CD14-positive monocyte (primary cell): ENCODE results near the gene CARMIL1. TPM values are rescaled to one million over a fixed set of nuclear protein-coding genes. Genes with fewer than 3 reads are reported as not detected.

Experiments
- DNase-seq, 3 donors: peaks; one replicate each; pipeline ENCODE4 v3.0.0-alpha.2; 2011 to 2022
- H2AFZ ChIP-seq: 2 replicates; pipeline ENCODE4 v1.6.0; 2012; ENCODE audit warnings: mild to moderate bottlenecking, low read depth, low read length, inconsistent platforms; ENCODE audit not compliant: insufficient read depth, poor library complexity, severe bottlenecking
- H3K27ac ChIP-seq, 2 donors: 1 replicate in 1 of 2; 2 replicates in 1 of 2; pipeline ENCODE4 v1.5.1; 2012 to 2013; ENCODE audit warnings: low read length in 2 of 2, control low read depth in 1 of 2, inconsistent platforms in 1 of 2, low read depth in 1 of 2, mild to moderate bottlenecking in 1 of 2
- H3K27me3 ChIP-seq, 2 donors: one replicate each; pipeline versions ENCODE4 v1.6.0 to v1.6.1; 2011 to 2013; ENCODE audit warnings: low read length in 2 of 2; ENCODE audit not compliant: control insufficient read depth in 2 of 2, insufficient read depth in 2 of 2
- H3K36me3 ChIP-seq, 2 donors: replicated peaks in 1 of 2; 1 replicate in 1 of 2; 2 replicates in 1 of 2; pipeline versions ENCODE4 v1.5.1 to v1.6.1; 2012 to 2013; ENCODE audit warnings: low read length in 2 of 2, control low read depth in 1 of 2, inconsistent platforms in 1 of 2, mild to moderate bottlenecking in 1 of 2; ENCODE audit not compliant: insufficient read depth in 2 of 2, control insufficient read depth in 1 of 2
- H3K4me1 ChIP-seq, 2 donors: 1 replicate in 1 of 2; 2 replicates in 1 of 2; pipeline versions ENCODE4 v1.5.1 to v1.6.1; 2012 to 2013; ENCODE audit warnings: low read length in 2 of 2, control low read depth in 1 of 2, inconsistent platforms in 1 of 2, mild to moderate bottlenecking in 1 of 2, moderate library complexity in 1 of 2; ENCODE audit not compliant: insufficient read depth in 2 of 2, control insufficient read depth in 1 of 2
- H3K4me2 ChIP-seq: replicated peaks from 2 replicates; pipeline ENCODE3; 2012; ENCODE audit warnings: low read length, moderate library complexity, mild to moderate bottlenecking; ENCODE audit not compliant: poor library complexity, severe bottlenecking; ENCODE audit errors: extremely low read depth
- H3K4me3 ChIP-seq, 3 experiments: fragments of 200-600 bp in 1 of 3; sonication (generic) in 1 of 3; replicated peaks in 1 of 3; 1 replicate in 2 of 3; 2 replicates in 1 of 3; pipeline ENCODE4 v1.5.1; 2011 to 2013; ENCODE audit warnings: low read length in 3 of 3, mild to moderate bottlenecking in 3 of 3, control low read depth in 2 of 3, low read depth in 2 of 3, inconsistent platforms in 1 of 3, moderate library complexity in 1 of 3
- H3K79me2 ChIP-seq: 2 replicates; pipeline ENCODE4 v1.6.0; 2012; ENCODE audit warnings: mild to moderate bottlenecking, control low read depth, inconsistent platforms, low read length, moderate library complexity; ENCODE audit not compliant: insufficient read depth
- H3K9ac ChIP-seq: 2 replicates; pipeline ENCODE4 v1.6.0; 2017; ENCODE audit warnings: low read length, mild to moderate bottlenecking; ENCODE audit not compliant: insufficient read depth, poor library complexity, severe bottlenecking
- H3K9me3 ChIP-seq, 2 donors: replicated peaks in 1 of 2; 1 replicate in 1 of 2; 2 replicates in 1 of 2; pipeline versions ENCODE4 v1.5.1 to v1.6.1; 2012 to 2013; ENCODE audit warnings: low read length in 2 of 2, control low read depth in 1 of 2; ENCODE audit not compliant: control insufficient read depth in 1 of 2, insufficient read depth in 1 of 2
- H4K20me1 ChIP-seq: 2 replicates; pipeline ENCODE4 v1.6.0; 2012; ENCODE audit warnings: mild to moderate bottlenecking, low read length, control low read depth, moderate library complexity; ENCODE audit not compliant: insufficient read depth
- H3K27ac Mint-ChIP-seq, 7 donors: one replicate each; pipeline ENCODE4 v1.8.0; 2020; ENCODE audit warnings: mild to moderate bottlenecking in 7 of 7, mixed read lengths in 7 of 7, moderate library complexity in 6 of 7, inconsistent platforms in 2 of 7
- H3K27me3 Mint-ChIP-seq, 3 donors: one replicate each; pipeline ENCODE4 v1.8.0; 2021 to 2022; ENCODE audit warnings: low read depth in 3 of 3, mild to moderate bottlenecking in 3 of 3, mixed read lengths in 3 of 3, moderate library complexity in 3 of 3, inconsistent platforms in 1 of 3
- H3K36me3 Mint-ChIP-seq, 2 donors: one replicate each; pipeline ENCODE4 v1.8.0; 2020; ENCODE audit warnings: mixed read lengths in 2 of 2, inconsistent platforms in 1 of 2, mild to moderate bottlenecking in 1 of 2
- H3K4me1 Mint-ChIP-seq: one replicate; pipeline ENCODE4 v1.8.0; 2020; ENCODE audit warnings: mild to moderate bottlenecking, mixed read lengths
- H3K4me3 Mint-ChIP-seq, 2 donors: one replicate each; pipeline ENCODE4 v1.8.0; 2020; ENCODE audit warnings: mild to moderate bottlenecking in 2 of 2, mixed read lengths in 2 of 2, moderate library complexity in 1 of 2
- H3K9me3 Mint-ChIP-seq, 7 donors: one replicate each; pipeline ENCODE4 v1.8.0; 2020 to 2022; ENCODE audit warnings: mixed read lengths in 7 of 7, mild to moderate bottlenecking in 6 of 7, moderate library complexity in 6 of 7, inconsistent platforms in 2 of 7
- CTCF ChIP-seq: fragments of 200-600 bp; IDR thresholded peaks from one replicate; pipeline ENCODE4 v1.8.0; 2022; ENCODE audit warnings: antibody characterized with exemption, mild to moderate bottlenecking
- WGBS: methylation state at CpG from one replicate; pipeline ENCODE4 v1.1.5; 2013; ENCODE audit warnings: missing lambda C conversion rate; ENCODE audit not compliant: insufficient coverage; 5-methylcytosine and 5-hydroxymethylcytosine counted together
- intact Hi-C, 2 donors: fragments of 100-400 bp; cut with micrococcal nuclease; formaldehyde crosslinking; loops; one replicate each; pipeline versions ENCODE4 v1.15.0 to v1.15.1; 2023
- polyA plus RNA-seq, 3 donors: library from polyadenylated mRNA; depleted of rRNA in 1 of 3; unstranded in 2 of 3; stranded (reverse) in 1 of 3; fragments of 300-500 nt in 2 of 3; fragments of >200 nt in 1 of 3; fragmentation: Illumina TruSeq in 2 of 3; gene quantifications; 1 replicate in 2 of 3; 2 replicates in 1 of 3; pipeline ENCODE4 v1.2.3, GENCODE V29; 2012 to 2021

The CARMIL1 gene
- polyA plus RNA-seq, 3 donors = 0.30 to 0.49 (median 0.41) TPM

- Mint-ChIP-seq H3K4me1 (no peaks in the 10 kb centered on the region), H3K27me3 (peaks cover 0 to 3% (median 0%) of the 10 kb centered on the region in 3 donors), H3K4me3 (no peak overlapping the region), H3K27ac (no peak overlapping the region), H3K9me3 (no peaks in the 10 kb centered on the region), H3K36me3 (no peaks in the 10 kb centered on the region)
- 83% methylated on average over 1 of the region's 2 CpGs for WGBS
- no peak overlapping the region for H3K9ac ChIP-seq
- TF ChIP-seq CTCF = no peak
- no peaks in the 10 kb centered on the region for H3K27me3 ChIP-seq
- no peak overlapping the region for H3K27ac ChIP-seq
- no peaks in the 10 kb centered on the region for H4K20me1 ChIP-seq
- H3K4me1 ChIP-seq = no peaks in the 10 kb centered on the region
- intact Hi-C loops = no loop called here
- H3K4me3 ChIP-seq = no peak overlapping the region
- DNase-seq = no peak
- no peaks in the 10 kb centered on the region for H3K79me2 ChIP-seq
- no peaks in the 10 kb centered on the region for H3K9me3 ChIP-seq
- H3K4me2 ChIP-seq = no peak overlapping the region
- no peaks in the 10 kb centered on the region for H3K36me3 ChIP-seq
- no peak overlapping the region for H2AFZ ChIP-seq
These were observed 268.6 kb downstream of the CARMIL1 start for GRCh38 chr6:25547797-25548196.

GRCh38 chr6:25548451-25548850 is 269.3 kb downstream of the CARMIL1 start:
- no peaks in the 10 kb centered on the region for H3K9me3 ChIP-seq
- intact Hi-C loops = no loop called here
- WGBS = no CpG with 5 or more reads among the region's 2 CpGs
- DNase-seq = no peak
- H3K4me2 ChIP-seq = no peak overlapping the region
- H3K4me3 ChIP-seq = no peak overlapping the region
- no peak for TF ChIP-seq CTCF
- Mint-ChIP-seq H3K27me3 (peaks cover 0 to 3% (median 0%) of the 10 kb centered on the region in 3 donors), H3K4me3 (no peak overlapping the region), H3K36me3 (no peaks in the 10 kb centered on the region), H3K27ac (no peak overlapping the region), H3K4me1 (no peaks in the 10 kb centered on the region), H3K9me3 (no peaks in the 10 kb centered on the region)
- H3K9ac ChIP-seq = no peak overlapping the region
- H3K79me2 ChIP-seq = no peaks in the 10 kb centered on the region
- H2AFZ ChIP-seq = no peak overlapping the region
- H3K36me3 ChIP-seq = no peaks in the 10 kb centered on the region
- H3K27me3 ChIP-seq = no peaks in the 10 kb centered on the region
- no peaks in the 10 kb centered on the region for H4K20me1 ChIP-seq
- no peaks in the 10 kb centered on the region for H3K4me1 ChIP-seq
- H3K27ac ChIP-seq = no peak overlapping the region
